Activated CD4-positive, alpha-beta memory T cell treated with anti-CD3 and anti-CD28 coated beads, Interleukin-2, amount 10 ng/mL, durations not matched to agents 7 days and 5 days (primary cell): ENCODE data around the gene CDHR1. TPM values are rescaled to one million over a fixed set of nuclear protein-coding genes. Genes with fewer than 3 reads are reported as not detected.

Experiments used
- CTCF ChIA-PET: fragments of 350-600 bp; sonication (Branson Sonifier 250); formaldehyde crosslinking; loops from one replicate; lab custom pipeline; 2021; ENCODE audit warnings: antibody characterized with exemption, inconsistent platforms; lab: Charles Lee
- POLR2A ChIA-PET: fragments of 350-600 bp; sonication (Branson Sonifier 250); formaldehyde crosslinking; loops from one replicate; lab custom pipeline; 2021; ENCODE audit warnings: antibody characterized with exemption; lab: Charles Lee
- DNase-seq: peaks from one replicate; pipeline ENCODE4 v3.0.0-alpha.2; 2020
- H3K27ac Mint-ChIP-seq: one replicate; pipeline ENCODE4 v1.8.0; 2021; ENCODE audit warnings: mild to moderate bottlenecking, mixed read lengths
- H3K27me3 Mint-ChIP-seq: one replicate; pipeline ENCODE4 v1.8.0; 2021; ENCODE audit warnings: mixed read lengths
- H3K36me3 Mint-ChIP-seq: one replicate; pipeline ENCODE4 v1.8.0; 2021; ENCODE audit warnings: low read depth, mixed read lengths
- H3K4me1 Mint-ChIP-seq: one replicate; pipeline ENCODE4 v1.8.0; 2021; ENCODE audit warnings: mixed read lengths
- H3K4me3 Mint-ChIP-seq: one replicate; pipeline ENCODE4 v1.8.0; 2021; ENCODE audit warnings: mild to moderate bottlenecking, mixed read lengths
- H3K9me3 Mint-ChIP-seq: one replicate; pipeline ENCODE4 v1.8.0; 2021; ENCODE audit warnings: mixed read lengths
- total RNA-seq, 2 experiments: library from RNA; stranded (reverse); gene quantifications; one replicate each; pipeline ENCODE4 v1.2.3, GENCODE V29; 2021

The CDHR1 gene
- total RNA-seq, 2 experiments from 2014 or later = 0.38 to 0.45 TPM

GRCh38 chr10:84247496-84247895 lies 53.2 kb downstream of the CDHR1 start:
- no peak overlapping the region for H3K27ac Mint-ChIP-seq
- POLR2A ChIA-PET = no interaction called here
- no peaks in the 10 kb centered on the region for H3K4me1 Mint-ChIP-seq
- H3K4me3 Mint-ChIP-seq = no peak overlapping the region
- CTCF ChIA-PET = no interaction called here
- DNase-seq = no peak
- H3K36me3 Mint-ChIP-seq = no peaks in the 10 kb centered on the region
- no peaks in the 10 kb centered on the region for H3K9me3 Mint-ChIP-seq
- peaks cover 8% of the 10 kb centered on the region for H3K27me3 Mint-ChIP-seq

GRCh38 chr10:84248794-84249193 lies 54.5 kb downstream of the CDHR1 start:
- no peak overlapping the region for H3K27ac Mint-ChIP-seq
- POLR2A ChIA-PET = no interaction called here
- H3K4me1 Mint-ChIP-seq = no peaks in the 10 kb centered on the region
- peaks cover 8% of the 10 kb centered on the region for H3K27me3 Mint-ChIP-seq
- no peaks in the 10 kb centered on the region for H3K36me3 Mint-ChIP-seq
- DNase-seq = no peak
- CTCF ChIA-PET = interaction anchor here (1.1 to 1.4 kb wide), 2 partner anchors 101 to 288 kb away, joined by 3 read pairs; no protein-coding TSS in a partner anchor
- no peak overlapping the region for H3K4me3 Mint-ChIP-seq
- no peaks in the 10 kb centered on the region for H3K9me3 Mint-ChIP-seq

- peaks cover 6% of the 10 kb centered on the region for H3K4me1 Mint-ChIP-seq
- POLR2A ChIA-PET = no interaction called here
These were observed 60.5 kb downstream of the CDHR1 start for GRCh38 chr10:84254552-84255478.

GRCh38 chr10:84256510-84257342 lies 62.4 kb downstream of the CDHR1 start:
- CTCF ChIA-PET = interaction anchor here (0.6 to 2.1 kb wide), 13 partner anchors 11 to 343 kb away, joined by 3 to 15 read pairs (median 4); no protein-coding TSS in a partner anchor
- Mint-ChIP-seq H3K27me3 (peaks cover 14% of the 10 kb centered on the region), H3K4me3 (no peak overlapping the region), H3K4me1 (peaks cover 6% of the 10 kb centered on the region), H3K36me3 (no peaks in the 10 kb centered on the region), H3K9me3 (no peaks in the 10 kb centered on the region), H3K27ac (no peak overlapping the region)
- DNase-seq = peak; percentile 43
- POLR2A ChIA-PET = no interaction called here

More at GRCh38 chr10:84254552-84255478, 60.5 kb downstream of the CDHR1 start:
- Mint-ChIP-seq H3K27me3 (peaks cover 12% of the 10 kb centered on the region), H3K9me3 (no peaks in the 10 kb centered on the region), H3K36me3 (no peaks in the 10 kb centered on the region), H3K4me3 (no peak overlapping the region), H3K27ac (no peak overlapping the region)
- CTCF ChIA-PET = interaction anchor here (0.9 to 1.5 kb wide), 2 partner anchors 12 to 282 kb away, joined by 3 to 4 read pairs; no protein-coding TSS in a partner anchor
- DNase-seq = no peak

- Mint-ChIP-seq H3K36me3 (no peaks in the 10 kb centered on the region), H3K9me3 (no peaks in the 10 kb centered on the region), H3K27ac (no peak overlapping the region), H3K4me1 (peaks cover 6% of the 10 kb centered on the region), H3K27me3 (peaks cover 11% of the 10 kb centered on the region), H3K4me3 (no peak overlapping the region)
- CTCF ChIA-PET = interaction anchor here (0.8 to 2.1 kb wide), 12 partner anchors 10 to 330 kb away, joined by 3 to 15 read pairs (median 4); no protein-coding TSS in a partner anchor
- peak; percentile 12 for DNase-seq
- POLR2A ChIA-PET = no interaction called here
These were observed 63.1 kb downstream of the CDHR1 start for GRCh38 chr10:84257343-84258020.

- no peaks in the 10 kb centered on the region for H3K9me3 Mint-ChIP-seq
- H3K4me3 Mint-ChIP-seq = no peak overlapping the region
- H3K36me3 Mint-ChIP-seq = no peaks in the 10 kb centered on the region
- peaks cover 12% of the 10 kb centered on the region for H3K27me3 Mint-ChIP-seq
- H3K4me1 Mint-ChIP-seq = peaks cover 6% of the 10 kb centered on the region
- DNase-seq = peak; percentile 14
- POLR2A ChIA-PET = no interaction called here
- CTCF ChIA-PET = interaction anchor here (1.1 to 2.5 kb wide), 2 partner anchors 12 to 280 kb away, joined by 4 to 8 read pairs; no protein-coding TSS in a partner anchor
- no peak overlapping the region for H3K27ac Mint-ChIP-seq
These were observed 63.8 kb downstream of the CDHR1 start for GRCh38 chr10:84258034-84258695.

- Mint-ChIP-seq H3K9me3 (no peaks in the 10 kb centered on the region), H3K4me1 (peaks cover 8% of the 10 kb centered on the region), H3K27ac (no peak overlapping the region), H3K36me3 (no peaks in the 10 kb centered on the region), H3K27me3 (peaks cover 20% of the 10 kb centered on the region), H3K4me3 (no peak overlapping the region)
- ChIA-PET POLR2A (no interaction called here), CTCF (interaction anchor here (8.9 kb wide), 1 partner anchor 278 kb away, joined by 239 read pairs; no protein-coding TSS in a partner anchor)
- peak; percentile 3 for DNase-seq
These were observed 67.0 kb downstream of the CDHR1 start for GRCh38 chr10:84261236-84261915.

GRCh38 chr10:84262190-84262956 lies 68.0 kb downstream of the CDHR1 start:
- POLR2A ChIA-PET = no interaction called here

GRCh38 chr10:84263716-84264115 lies 69.4 kb downstream of the CDHR1 start:
- Mint-ChIP-seq H3K36me3 (no peaks in the 10 kb centered on the region), H3K4me3 (no peak overlapping the region), H3K27me3 (peaks cover 20% of the 10 kb centered on the region), H3K9me3 (no peaks in the 10 kb centered on the region), H3K4me1 (peaks cover 13% of the 10 kb centered on the region), H3K27ac (no peak overlapping the region)
- peak; percentile 7 for DNase-seq
- CTCF ChIA-PET = interaction anchor here (0.6 to 8.9 kb wide), 14 partner anchors 10 to 285 kb away, joined by 3 to 239 read pairs (median 4); no protein-coding TSS in a partner anchor
- POLR2A ChIA-PET = no interaction called here

More at GRCh38 chr10:84262190-84262956, 68.0 kb downstream of the CDHR1 start:
- H3K27me3 Mint-ChIP-seq = peaks cover 20% of the 10 kb centered on the region
- no peaks in the 10 kb centered on the region for H3K36me3 Mint-ChIP-seq
- H3K9me3 Mint-ChIP-seq = no peaks in the 10 kb centered on the region
- H3K4me1 Mint-ChIP-seq = peaks cover 8% of the 10 kb centered on the region
- CTCF ChIA-PET = interaction anchor here (8.9 kb wide), 1 partner anchor 277 kb away, joined by 239 read pairs; no protein-coding TSS in a partner anchor
- H3K27ac Mint-ChIP-seq = no peak overlapping the region
- peak; percentile 8 for DNase-seq
- no peak overlapping the region for H3K4me3 Mint-ChIP-seq

- Mint-ChIP-seq H3K9me3 (no peaks in the 10 kb centered on the region), H3K27me3 (peaks cover 26% of the 10 kb centered on the region), H3K36me3 (no peaks in the 10 kb centered on the region), H3K27ac (no peak overlapping the region), H3K4me3 (no peak overlapping the region), H3K4me1 (peaks cover 13% of the 10 kb centered on the region)
- ChIA-PET POLR2A (no interaction called here), CTCF (interaction anchor here (0.6 to 8.9 kb wide), 21 partner anchors 9 to 284 kb away, joined by 3 to 239 read pairs (median 3); no protein-coding TSS in a partner anchor)
- DNase-seq = peak; percentile 75
These were observed 70.3 kb downstream of the CDHR1 start for GRCh38 chr10:84264611-84265141.
